Measurements from ENCODE around the gene SGMS1. TPM values are rescaled to one million over a fixed set of nuclear protein-coding genes. Genes with fewer than 3 reads are reported as not detected.

Gene SGMS1
- total RNA-seq, 1 donor from 2014 or later: 78.8 TPM

DNA sequence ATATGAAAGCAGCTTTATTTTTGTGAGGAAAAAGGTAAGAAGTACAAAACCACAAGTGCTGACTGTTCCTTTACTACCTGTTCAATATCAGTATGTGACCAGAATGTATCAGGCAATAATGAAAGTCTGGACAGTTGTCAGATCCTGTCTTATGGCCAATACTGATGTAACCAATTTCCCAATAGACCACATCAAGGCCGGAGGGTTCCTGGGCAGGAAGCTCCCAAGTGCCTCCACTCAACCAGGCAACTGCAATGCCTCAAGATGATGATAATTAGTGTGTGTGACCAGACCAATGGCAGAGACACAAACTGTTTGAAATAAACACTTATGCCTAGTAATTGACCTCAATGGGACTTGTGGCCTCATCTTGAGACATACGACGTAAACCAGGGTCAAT lies 223.1 kb downstream of the SGMS1 start:
- DNase-seq (ENCODE audit: low spot score): no peak

GRCh38 chr10:50398823-50399222 lies 224.9 kb downstream of the SGMS1 start:
- DNase-seq (ENCODE audit: low spot score): no peak

- DNase-seq (ENCODE audit: low spot score): no peak
These were observed 225.4 kb downstream of the SGMS1 start for GRCh38 chr10:50398381-50398780.

GRCh38 chr10:50397312-50398140 lies 226.2 kb downstream of the SGMS1 start:
- DNase-seq (ENCODE audit: low spot score): no peak

DNA sequence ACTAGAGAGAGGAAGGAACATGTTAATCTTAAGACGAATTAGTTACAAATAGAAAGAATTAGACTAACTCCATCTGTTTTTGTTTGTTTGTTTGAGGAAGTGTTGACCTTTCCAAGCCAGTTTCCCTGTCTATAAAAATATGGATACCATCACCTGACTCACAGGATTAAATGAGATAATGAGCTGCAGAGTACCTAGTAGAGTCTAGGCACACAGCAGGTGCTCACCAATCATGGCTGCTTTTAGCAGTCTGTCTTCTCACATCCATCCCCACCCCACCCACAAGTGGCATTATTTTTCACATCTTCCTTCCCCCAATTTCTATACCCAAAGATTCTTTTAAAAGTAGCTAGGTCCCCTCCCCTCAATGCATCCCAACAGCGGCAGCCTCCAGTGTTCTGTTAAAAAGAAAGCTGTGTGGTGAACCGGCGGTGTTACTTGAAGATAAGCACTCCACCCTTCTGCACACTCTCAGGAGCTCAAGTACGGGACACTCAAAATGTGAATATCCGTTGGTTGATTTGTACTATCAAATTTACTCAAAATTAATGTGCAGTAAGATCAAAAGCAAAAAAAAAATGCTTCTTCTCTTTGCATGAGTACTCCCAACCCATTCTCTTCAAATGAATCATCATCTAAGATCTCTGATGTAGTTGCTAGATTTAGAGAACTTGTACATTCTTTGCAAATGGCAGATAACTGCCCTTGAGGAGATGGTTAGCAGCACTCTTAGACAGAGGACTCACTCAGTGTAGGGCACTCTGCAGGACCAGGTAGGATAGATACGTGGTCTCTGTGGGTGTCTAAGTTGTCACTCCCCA lies 227.1 kb downstream of the SGMS1 start:
- DNase-seq (ENCODE audit: low spot score): no peak

DNA sequence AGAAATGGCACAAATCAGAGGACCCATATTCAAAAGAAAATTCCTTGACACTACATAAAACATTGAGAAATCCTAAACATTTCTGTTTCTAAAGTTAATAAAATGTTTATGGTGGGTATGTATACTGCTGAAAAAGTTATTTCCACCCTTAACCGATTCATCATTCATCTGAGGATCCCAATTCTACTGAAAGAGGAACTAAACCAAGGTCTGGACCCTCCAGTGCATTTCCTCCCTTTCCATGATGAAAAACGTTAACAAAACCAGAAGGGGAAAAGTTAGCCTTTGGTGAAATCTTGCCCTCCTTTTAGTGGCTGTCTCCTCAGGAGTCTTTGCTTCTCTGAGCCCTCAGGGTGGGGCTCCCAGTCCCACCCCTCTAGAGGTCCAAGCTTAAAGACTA lies 227.9 kb downstream of the SGMS1 start:
- no peak for DNase-seq (ENCODE audit: low spot score)

- DNase-seq (ENCODE audit: low spot score): no peak
These were observed 228.5 kb downstream of the SGMS1 start for GRCh38 chr10:50395271-50395670.

GRCh38 chr10:50394832-50395231 lies 228.9 kb downstream of the SGMS1 start:
- no peak for DNase-seq (ENCODE audit: low spot score)

GRCh38 chr10:50393784-50394467 lies 229.8 kb downstream of the SGMS1 start:
- no peak for DNase-seq (ENCODE audit: low spot score)

- no peak for DNase-seq (ENCODE audit: low spot score)
These were observed 230.6 kb downstream of the SGMS1 start for GRCh38 chr10:50392966-50393718.

DNA sequence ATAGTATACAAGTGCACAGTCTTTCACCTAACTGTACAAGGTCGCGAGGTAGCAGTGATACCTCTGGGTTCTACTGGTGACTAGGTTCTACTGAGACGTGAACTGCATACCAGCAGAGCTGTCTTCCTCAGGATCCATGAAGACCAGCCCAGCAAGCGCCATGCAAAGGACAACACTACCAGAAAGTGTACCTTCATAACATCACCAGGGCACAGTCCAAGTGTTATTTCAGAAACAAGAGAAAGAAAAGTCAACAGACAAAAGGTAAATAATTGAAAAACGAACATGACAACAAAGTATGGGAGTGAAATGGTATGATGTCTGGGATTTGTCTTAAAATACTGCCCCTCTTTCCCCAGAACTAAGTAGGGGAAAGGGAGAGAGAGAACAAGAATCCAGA lies 231.3 kb downstream of the SGMS1 start:
- DNase-seq (ENCODE audit: low spot score): no peak

GRCh38 chr10:50390302-50390701 lies 233.5 kb downstream of the SGMS1 start:
- no peak for DNase-seq (ENCODE audit: low spot score)

DNA sequence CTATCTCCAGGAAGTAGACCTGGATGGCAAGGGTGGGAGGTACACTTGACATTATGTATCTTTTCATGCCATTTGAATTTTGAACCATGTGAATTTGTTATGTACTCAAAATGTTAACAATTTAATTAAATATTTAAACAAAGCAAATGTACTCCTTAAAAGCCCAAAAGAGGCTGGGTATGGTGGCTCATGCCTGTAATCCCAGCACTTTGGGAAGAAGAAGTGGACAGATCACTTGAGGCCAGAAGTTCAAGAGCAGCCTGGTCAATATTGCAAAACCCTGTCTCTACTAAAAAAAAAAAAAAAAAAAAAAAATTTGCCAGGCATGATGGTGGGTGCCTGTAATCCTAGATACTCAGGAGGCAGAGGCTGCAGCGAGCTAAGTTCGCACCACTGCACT lies 235.6 kb downstream of the SGMS1 start:
- DNase-seq (ENCODE audit: low spot score): no peak

DNA sequence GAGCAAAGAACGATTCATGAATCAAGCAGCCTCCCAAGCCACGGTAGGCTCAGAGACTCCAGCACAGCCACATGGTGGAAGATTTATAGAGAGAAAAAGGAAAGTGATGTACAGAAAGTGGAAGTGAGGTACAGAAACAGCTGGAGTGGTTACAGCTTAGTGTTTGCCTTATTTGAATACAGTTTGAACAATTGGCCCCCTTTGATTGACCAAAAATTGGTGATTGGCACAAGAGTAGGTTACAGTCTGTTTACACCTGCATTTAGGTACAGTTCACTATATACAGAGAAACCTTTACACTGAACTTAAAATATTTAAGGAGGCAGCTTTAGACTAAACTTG lies 236.1 kb downstream of the SGMS1 start:
- DNase-seq (ENCODE audit: low spot score): no peak

DNA sequence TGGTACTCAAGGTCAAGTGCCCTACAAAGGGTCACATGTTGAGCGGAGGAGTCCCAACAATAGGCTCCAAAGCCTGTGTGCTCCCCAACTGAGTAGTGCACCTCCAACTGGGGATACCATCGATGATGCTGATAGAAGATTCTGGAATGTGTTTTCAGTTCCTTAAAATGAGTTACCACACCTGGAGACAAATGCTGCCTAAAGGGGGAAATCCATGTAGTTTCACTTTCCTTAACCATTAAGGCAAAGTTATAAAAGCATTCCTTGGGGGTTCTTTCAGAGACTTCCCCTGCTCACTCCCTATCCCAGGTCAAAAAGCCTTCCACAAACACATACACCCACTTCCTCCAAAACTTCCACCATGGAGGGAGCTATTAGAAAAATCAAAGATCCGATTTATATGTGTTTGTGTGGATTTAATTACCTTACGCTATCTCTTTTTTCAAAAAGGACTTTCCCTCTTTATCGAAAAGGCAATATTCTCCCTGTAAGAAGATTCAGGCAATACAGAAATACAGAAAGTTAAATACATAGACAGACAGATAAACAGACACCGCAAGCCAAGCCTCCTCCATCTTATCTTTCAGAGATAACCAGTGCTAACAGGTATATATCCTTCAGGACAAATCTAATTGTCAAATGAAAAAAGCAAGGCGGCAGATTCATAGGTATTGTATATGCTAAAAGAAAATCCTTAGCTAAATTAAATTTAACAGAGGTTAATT lies 236.6 kb downstream of the SGMS1 start:
- DNase-seq (ENCODE audit: low spot score): no peak

DNA sequence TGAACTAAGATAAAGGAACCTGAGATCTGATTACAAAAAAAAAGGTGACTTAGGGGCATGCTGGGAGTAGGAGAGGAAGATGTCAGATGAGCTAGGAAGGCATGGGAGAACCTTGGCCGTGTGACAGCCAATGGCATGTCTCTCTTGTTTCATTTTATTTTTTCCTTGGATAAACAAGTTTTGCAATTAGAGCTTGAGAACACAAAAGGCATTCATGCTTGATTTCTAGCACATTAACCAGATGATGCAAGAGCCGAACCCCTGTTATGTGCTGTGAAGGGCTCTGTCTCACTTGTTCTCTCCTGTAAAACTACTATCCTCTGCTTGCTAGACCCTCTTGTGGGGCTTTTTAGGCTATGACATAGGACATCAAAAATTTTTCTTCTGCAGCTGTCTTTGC lies 238.1 kb downstream of the SGMS1 start:
- DNase-seq (ENCODE audit: low spot score): no peak

DNA sequence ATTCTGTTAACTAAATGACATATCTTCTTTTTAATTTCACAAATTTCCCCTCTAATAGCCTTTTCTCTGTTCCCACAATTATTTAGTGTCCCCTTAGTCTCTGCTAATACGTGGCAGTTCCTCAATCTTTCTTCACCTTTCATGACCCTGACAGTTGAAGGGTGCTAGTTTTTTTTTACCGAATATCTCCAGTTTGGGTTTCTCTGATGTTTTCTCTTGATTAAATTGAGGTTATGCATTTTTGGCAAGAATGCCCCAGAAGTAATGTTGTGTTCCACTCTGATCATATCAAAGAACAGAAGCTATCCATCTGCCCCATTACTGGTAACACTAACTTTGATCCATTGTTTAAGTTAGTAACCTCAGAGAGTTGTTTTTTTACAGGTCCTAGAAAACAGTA lies 238.9 kb downstream of the SGMS1 start:
- DNase-seq (ENCODE audit: low spot score): no peak

DNA sequence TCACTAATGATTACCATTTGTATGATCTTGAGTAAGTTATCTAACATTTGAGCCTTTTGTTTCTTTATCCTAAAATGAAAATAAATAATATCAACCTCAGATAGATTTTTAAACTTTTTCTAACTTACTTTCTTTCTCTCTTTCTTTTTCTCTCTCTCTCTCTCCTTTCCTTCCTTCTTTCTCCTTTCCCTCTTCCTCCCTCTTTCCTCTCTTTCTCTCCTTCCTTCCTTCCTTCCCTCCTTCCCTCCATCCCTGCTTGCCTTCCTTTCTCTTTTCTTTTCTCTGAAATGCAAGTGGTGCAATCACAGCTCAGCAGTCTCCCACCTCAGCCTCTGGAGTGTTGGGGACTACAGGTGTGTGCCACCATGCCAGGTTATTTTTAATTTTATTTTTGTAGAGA lies 239.5 kb downstream of the SGMS1 start:
- no peak for DNase-seq (ENCODE audit: low spot score)

- no peak for DNase-seq (ENCODE audit: low spot score)
These were observed 241.2 kb downstream of the SGMS1 start for GRCh38 chr10:50382576-50383023.

DNA sequence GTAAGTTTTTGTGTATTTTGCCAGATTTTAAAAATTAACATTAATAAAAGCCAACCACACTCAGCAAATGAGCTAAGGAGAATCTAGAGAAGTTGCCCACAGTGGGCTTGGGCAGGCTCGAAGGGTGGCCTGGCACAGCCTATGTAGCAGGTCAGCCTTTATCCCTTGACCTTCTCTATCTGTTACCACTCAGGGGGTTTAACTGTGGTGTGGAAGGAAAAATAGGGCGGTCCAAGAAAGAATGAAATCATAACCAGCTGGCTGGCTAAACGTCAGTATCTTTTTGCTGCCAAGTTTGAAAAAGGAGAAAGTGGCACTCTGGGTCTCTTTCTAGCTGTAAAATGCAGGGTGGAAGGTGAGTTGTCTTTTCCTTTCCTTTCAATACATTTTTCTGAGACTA lies 242.1 kb downstream of the SGMS1 start:
- no peak for DNase-seq (ENCODE audit: low spot score)

GRCh38 chr10:50379616-50380015 lies 244.1 kb downstream of the SGMS1 start:
- DNase-seq (ENCODE audit: low spot score): no peak

Measured in ureter (tissue), 1 donor.